Ovary (tissue), 3 donors: ENCODE data around the gene GTF3C1.

ENCODE experiments used
- EP300 ChIP-seq: sonication (generic); formaldehyde crosslinking; IDR thresholded peaks from one replicate; pipeline ENCODE4 v1.6.1; 2017; ENCODE audit warnings: antibody characterized with exemption
- POLR2A ChIP-seq: fragments of 450-650 bp; IDR thresholded peaks from one replicate; pipeline ENCODE4 v1.6.1; 2017; ENCODE audit warnings: antibody characterized with exemption, mild to moderate bottlenecking, moderate library complexity
- TF ChIP-seq, protein P1 (sequence below), 3 donors: fragments of 450-650 bp in 2 of 3; fragments of 200-600 bp in 1 of 3; IDR thresholded peaks; one replicate each; pipeline versions ENCODE4 v1.5.1 to v1.8.0; 2016 to 2022; ENCODE audit warnings: antibody characterized with exemption in 3 of 3, mild to moderate bottlenecking in 1 of 3
- donor health status: DM: no; HTN: no; CAD: no.

DNA sequence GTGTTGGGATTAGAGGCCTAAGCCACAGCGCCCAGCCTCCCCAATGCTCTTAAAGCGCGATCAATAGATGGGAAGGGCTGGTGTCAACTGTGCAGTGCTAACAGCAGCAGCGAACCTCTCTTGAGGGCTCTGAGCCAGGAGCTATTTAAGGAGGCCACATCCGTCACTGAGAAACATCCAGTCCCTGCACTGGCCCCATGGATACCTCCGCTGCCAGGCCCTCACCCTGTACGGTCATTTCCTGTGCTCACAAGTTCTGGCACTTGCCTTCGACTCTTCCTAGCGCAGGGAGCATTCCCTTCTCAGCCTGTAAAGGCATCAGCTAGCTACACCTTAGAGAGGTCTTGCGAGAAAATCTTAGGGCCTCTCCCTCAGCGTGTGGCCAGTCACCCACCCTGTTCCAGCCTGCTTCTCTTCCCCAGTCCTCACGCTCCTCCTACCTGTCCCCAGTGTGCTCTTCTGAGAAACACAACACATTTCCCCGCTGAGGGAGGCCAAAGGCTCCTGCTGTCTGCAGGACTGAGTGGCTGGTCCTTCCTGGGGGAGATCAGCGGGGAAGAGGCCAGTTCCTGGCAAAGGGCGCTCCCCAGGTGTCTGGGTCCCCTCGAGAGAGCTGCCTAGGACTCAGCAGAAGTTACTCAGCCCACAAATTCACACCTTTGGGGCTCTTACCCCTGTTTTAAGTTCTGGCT, 28.6 kb downstream of the GTF3C1 start:
- TF ChIP-seq POLR2A (no peak), EP300 (no peak)
- TF ChIP-seq, protein P1, sequence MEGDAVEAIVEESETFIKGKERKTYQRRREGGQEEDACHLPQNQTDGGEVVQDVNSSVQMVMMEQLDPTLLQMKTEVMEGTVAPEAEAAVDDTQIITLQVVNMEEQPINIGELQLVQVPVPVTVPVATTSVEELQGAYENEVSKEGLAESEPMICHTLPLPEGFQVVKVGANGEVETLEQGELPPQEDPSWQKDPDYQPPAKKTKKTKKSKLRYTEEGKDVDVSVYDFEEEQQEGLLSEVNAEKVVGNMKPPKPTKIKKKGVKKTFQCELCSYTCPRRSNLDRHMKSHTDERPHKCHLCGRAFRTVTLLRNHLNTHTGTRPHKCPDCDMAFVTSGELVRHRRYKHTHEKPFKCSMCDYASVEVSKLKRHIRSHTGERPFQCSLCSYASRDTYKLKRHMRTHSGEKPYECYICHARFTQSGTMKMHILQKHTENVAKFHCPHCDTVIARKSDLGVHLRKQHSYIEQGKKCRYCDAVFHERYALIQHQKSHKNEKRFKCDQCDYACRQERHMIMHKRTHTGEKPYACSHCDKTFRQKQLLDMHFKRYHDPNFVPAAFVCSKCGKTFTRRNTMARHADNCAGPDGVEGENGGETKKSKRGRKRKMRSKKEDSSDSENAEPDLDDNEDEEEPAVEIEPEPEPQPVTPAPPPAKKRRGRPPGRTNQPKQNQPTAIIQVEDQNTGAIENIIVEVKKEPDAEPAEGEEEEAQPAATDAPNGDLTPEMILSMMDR (IDR thresholded peaks at IDR 0.05), result no peak
